NT2/D1 (cell line): ENCODE measurements around the gene ADARB2.

Experiments
- SUZ12 ChIP-seq: IDR thresholded peaks from 2 replicates; pipeline ENCODE4 v1.6.1; 2011; ENCODE audit not compliant: insufficient read length, insufficient read depth; ENCODE audit errors: extremely low read depth
- YY1 ChIP-seq: IDR thresholded peaks from 2 replicates; pipeline ENCODE4 v1.6.1; 2011; ENCODE audit not compliant: insufficient read length, insufficient read depth
- ZNF274 ChIP-seq: IDR thresholded peaks from 2 replicates; pipeline ENCODE4 v1.6.1; 2011; ENCODE audit warnings: mild to moderate bottlenecking, low read depth, low read length

DNA sequence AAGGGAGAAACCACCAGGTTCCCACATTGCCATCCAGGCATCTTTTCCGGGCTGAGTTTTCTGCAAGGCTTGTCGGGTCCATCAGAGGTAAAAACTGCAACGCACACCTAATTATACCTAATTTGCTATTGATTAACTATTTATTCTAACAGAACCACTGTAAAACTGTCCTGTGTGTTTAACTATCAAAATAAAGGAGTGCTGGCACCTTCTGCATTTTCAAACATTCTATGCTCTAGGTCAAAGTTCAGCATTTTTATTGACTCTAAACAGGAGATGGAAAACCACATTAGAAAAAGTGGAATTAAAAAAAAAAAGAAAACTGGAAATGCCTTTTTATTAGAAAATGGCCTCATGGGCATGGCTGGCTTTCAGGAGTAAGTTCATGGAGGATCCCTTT is 82.0 kb downstream of the ADARB2 start:
- TF ChIP-seq YY1 = no peak
- TF ChIP-seq ZNF274 = no peak
- no peak for TF ChIP-seq SUZ12
